ENCODE results near the gene ARL8B.
"Not testable (repeated sequence)": the region's sequence is repeated elsewhere in the genome, so short reads cannot be mapped to it uniquely, and the experiment has no call there.

The ARL8B gene

DNA sequence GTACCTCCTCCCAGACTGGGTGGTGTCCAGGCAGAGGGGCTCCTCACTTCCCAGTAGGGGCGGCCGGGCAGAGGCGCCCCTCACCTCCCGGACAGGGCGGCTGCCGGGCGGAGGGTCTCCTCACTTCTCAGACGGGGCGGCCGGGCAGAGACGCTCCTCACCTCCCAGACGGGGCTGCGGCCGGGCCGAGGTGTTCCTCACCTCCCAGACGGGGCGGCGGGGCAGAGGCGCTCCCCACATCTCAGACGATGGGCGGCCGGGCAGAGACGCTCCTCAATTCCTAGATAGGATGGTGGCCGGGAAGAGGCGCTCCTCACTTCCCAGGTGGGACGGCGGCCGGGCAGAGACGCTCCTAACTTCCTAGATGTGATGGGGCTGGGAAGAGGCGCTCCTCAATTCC is 8.4 kb upstream of the ARL8B start:
- not testable (repeated sequence) for DNase-seq

- no peak for DNase-seq
Measured at GRCh38 chr3:5115506-5116162, 6.5 kb upstream of the ARL8B start.

DNA sequence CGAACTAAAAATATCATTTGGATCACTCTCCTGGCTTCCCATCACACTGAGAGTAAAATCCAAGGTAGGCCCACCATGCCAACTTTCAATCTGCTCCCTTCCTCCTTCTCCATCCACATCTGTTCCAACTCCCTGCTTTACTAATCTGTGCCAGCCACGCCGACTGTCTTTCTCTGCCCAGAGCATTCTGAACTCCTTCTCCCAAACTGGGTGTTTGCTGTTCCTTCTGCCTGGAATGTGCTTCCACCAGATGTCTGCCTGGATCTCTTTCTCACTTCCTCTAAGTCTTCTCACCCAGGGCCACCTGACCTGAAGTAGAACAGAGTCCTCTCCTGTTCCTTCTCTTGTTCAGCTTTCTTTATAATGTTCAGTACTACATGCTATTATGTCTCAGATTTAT is 5.6 kb upstream of the ARL8B start:
- DNase-seq, result no peak

DNA sequence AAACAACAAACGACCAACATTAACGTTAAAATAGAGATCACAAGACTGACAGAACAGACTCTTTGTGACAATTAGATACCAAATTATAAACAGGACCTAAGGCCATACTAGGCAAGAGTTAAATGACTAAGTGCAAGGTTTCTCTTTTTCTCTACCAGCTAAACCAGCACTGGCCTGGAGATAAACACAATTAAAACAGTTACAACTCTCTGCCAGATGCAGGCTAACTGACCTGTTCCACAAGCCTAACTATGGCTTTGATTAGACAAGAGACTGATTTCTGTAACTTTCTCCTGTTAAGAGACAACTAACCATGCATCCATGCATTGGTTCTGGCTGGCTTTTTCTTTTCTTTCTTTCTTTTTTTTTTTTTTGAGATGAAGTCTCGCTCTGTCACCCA is 1.6 kb upstream of the ARL8B start:
- DNase-seq, result no peak

DNA sequence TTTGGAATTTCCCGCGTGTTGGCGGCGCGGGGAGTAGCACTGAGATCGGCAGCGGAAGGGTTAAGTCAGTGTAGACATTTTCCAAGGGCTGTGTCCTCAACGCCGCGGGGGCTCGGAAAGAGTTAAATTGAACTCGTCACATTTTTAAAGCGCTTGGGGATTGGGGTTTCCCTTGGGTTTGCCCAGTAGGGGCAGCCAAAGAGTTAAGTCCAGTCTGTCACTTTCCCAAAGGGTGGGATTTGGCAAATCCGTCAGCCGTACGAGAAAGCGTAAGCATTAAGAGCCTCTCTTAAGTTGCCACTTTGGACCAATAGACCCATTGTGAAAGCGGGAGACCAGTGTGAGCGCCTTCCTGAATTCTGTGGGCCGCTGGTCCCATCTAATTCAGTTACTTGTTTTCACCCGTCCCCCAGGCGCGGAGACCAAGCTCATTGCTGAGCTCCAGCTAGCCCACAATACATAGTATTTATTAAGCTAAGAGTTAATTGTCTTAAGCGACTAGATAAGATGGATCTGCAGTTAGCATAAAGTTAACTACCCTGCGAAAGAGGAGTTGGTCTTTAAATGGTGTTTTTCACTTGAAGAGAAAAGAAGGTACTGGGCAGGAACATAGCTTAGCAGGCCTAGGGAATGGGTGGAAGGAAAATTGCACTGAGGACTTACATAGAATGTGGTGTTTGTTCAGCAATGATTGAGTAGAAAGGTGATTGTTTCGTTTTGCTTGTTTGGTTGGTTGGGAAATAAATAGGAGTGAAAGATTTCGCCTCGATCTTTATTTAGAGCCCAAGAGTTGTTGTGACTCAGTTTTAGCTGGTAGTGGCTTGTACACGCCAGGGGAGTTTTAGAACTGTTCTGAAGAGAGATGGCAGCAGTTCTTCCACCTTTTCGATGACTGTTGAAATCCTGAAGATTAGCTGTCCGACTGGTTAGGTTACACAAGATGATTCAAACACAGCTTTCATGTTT is 932 bp downstream of the ARL8B start:
- peak; percentile 54 for DNase-seq

DNA sequence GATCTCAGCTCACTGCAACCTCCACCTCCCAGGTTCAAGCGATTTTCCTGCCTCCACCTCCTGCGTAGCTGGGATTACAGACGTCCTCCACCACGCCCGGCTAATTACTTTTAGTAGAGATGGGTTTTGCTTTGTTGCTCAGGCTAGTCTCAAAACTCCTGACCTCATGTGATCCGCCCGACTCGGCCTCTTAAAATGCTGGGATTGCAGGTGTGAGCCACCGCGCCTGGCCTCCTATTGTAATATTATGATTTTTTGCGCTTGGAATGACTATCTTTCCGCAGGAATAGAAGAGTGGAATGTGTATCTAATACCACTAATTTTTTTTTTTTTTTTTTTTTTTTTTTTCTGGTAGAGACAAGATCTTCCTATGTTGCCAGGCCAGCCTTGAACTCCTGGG is 1.8 kb downstream of the ARL8B start:
- DNase-seq, result no peak

- DNase-seq, result no peak
Measured at GRCh38 chr3:5126586-5126985, 4.5 kb downstream of the ARL8B start.

GRCh38 chr3:5128849-5129248 is 6.8 kb downstream of the ARL8B start:
- no peak for DNase-seq

- DNase-seq, result no peak
Measured at GRCh38 chr3:5133239-5134018, 11.3 kb downstream of the ARL8B start.

DNA sequence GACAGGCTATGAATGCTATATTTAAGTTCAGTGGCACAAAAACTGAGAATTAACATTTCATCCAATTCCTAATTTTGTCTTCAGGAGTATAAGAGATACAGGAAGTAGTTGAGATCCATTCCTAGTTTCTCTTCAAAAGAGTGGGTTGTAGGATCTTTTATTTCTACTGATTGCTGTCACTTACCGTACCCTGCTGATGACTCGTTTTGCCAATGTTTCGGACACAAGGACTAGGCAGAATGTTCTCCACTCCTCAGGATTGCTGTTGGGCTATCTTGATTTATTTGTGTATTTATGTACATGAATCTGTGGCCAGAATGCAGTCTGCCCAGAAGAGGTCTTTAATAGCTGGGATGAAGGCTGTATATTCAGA is 11.9 kb downstream of the ARL8B start:
- DNase-seq, result no peak

DNA sequence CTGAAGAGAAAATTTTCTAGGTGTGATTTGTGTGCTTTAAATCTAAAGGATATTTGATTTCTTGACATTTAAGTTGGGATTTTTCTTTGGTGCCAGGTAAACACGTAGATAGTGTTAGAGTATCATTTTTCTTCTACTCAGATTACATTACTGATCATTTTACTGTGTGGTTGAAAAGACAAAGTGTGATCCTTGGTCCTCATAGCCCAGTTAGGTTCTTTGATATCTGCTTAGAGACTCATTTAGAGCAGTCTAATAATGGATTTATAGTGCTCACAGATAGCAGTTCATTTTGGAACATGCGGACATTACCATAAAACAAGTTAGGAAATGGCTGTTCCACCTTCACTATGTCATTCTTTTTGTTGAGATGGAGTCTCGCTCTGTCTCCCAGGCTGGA is 12.4 kb downstream of the ARL8B start:
- DNase-seq, result no peak

- DNase-seq, result peak; percentile 71
Measured at GRCh38 chr3:5136211-5136918, 14.3 kb downstream of the ARL8B start.

DNA sequence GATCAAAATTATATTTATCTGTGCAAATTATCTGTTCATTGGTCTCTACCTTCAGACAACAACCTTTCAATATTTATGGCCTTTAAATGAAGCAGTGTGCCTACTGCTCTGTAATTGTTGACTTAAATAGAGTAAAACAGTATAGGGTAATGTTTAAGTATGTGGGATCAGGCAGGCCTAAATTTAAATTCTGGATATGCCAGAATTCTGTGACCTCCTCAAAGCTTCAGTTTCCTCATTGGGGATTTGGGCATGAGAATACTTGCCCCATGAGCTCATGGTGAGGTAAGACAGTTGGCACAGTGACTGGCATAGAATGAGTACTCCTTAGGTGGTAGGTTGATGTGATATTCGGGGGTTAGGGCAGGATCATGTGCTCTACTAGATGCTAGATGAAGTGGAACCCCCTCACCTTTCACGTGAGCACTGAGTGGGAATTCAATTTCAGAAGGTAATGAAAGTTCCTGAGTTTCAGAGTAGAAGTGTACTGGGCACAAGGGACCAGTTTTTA is 14.9 kb downstream of the ARL8B start:
- DNase-seq, result no peak

DNA sequence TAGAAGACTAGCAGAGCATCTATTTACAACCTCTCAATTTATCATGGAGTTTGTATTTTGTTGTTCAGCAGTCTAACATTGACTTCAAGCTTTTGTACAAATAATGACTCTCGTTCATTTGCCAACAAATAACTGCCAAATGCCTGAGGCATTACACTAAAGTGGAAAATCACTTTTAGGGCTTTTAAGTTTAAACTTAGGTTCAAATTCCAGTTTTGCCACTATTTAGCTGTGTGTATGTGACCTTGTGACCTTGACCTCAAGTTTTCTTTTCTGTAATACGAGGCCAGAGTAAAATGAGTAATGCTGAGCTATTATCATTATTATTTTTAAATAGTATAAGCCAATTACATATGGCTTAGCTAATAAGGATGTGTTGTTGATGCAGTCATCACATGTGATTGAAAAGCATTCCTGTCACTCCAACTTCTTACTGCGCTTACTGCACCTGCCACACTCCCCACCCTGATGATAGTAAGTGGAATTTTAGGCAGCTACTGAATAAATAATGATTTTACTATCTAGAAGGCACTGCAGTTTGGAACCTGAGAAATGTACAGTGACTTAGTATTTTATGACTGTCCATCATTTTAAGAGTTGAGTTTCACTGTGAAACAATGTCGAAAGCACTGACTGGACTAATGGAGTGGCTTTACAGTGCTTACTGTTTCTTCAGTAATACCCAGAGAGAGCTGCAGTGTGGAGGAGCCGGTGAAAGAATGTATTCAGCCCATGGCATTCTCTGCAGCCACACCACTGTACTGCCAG is 16.3 kb downstream of the ARL8B start:
- DNase-seq, result no peak

GRCh38 chr3:5140230-5140621 is 18.1 kb downstream of the ARL8B start:
- DNase-seq, result no peak

DNA sequence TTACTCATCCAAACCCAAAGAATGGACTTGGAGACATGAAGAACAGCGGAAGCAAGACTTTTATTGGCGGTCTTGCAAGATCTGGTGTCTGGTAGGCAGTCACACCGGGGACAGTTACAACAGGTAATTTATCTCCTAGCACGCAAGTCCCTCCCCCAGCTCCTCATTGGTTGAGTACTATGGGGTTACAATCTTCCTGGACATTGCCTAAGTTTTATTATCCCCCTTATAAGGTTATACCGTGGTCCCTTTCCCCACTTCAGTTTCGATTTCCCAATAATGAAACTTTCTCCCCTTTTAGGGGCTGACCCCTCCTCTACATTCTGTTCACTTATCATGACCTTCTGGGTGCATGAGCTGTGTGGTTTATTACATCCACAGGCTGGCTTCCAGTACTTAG is 18.7 kb downstream of the ARL8B start:
- no peak for DNase-seq

DNA sequence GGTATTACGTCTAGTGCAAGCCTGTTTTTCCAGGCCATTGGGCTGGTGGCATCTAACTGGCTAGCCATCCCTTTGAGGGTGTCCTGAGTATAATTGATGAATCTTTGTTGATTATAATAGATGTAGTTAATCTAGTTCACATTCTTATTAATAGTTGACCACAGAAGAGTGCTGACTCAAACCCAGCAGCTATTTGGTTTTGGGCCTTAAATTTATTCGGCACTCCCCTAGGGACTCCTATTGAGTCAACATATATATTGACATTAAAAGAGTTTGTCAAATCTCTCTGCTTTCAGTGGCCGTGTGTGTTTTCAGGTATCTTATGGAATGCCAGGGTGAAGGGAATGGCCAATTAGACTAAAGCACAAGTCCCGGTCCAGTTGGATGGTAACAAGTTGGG is 19.7 kb downstream of the ARL8B start:
- DNase-seq, result no peak

DNA sequence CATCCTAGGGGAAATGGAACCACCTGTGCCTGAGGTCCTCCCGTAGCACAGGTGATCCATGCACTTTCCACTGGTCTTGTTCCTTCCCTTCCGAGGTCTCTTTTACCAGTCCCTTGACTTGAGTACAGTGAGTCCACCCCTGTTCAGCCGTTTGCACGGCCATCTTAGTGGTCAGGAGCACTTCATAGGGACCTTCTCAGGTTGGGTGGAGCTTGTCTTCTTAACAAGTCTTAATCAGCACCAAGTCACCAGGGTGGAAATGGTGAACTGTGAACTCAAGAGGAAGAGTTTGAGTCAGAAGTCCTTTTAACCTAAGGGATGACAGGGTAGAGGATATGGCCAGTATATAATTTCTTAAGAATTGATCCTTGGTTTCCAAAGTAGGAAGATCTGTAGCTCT is 21.4 kb downstream of the ARL8B start:
- DNase-seq, result no peak

DNA sequence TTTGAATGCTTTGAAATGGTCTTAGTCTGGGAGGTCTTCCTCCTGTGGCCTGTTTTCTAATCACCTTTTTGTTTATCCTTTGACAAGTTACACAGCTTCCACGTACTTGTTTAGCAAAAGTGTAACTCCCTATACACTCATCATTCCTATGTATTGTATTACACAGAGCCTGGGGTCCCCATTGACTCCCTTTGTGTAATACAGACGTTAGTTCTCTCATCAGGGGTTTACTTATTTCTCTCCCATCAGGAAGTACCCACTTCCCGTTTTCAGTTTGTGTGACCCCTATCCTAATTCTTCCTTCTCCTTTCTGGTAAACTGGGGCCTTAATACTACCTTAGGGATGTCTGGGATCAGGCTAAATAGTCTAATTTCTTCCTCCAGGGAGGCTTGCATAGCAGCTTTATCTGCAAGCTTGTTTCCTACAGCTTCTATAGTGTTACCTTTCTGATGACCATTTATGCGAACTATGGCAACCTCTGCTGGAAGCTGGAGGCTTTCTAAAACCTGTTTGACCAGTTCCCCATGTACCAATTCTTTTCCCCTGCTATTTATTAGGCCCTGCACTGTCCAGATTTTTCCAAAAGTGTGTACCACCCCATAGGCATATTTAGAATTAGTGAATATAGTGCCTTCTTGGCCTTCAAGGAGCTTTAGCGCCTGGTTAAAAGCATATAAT is 22.4 kb downstream of the ARL8B start:
- DNase-seq, result no peak

GRCh38 chr3:5145120-5145519 is 23.0 kb downstream of the ARL8B start:
- DNase-seq, result no peak

DNA sequence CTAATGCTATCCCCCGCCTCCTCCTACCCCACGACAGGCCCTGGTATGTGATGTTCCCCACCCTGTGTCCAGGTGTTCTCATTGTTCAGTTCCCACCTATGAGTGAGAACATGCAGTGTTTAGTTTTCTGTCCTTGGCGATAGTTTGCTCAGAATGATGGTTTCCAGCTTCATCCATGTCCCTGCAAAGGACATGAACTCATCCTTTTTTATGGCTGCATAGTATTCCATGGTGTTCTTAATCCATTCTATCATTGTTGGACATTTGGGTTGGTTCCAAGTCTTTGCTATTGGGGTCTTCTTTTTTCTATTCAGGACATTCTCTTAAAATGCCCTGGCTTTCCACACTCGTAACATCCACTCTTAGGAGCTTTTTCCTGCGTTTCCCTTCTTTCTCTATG is 25.1 kb downstream of the ARL8B start:
- not testable (repeated sequence) for DNase-seq
